HG03108 (cell line): ENCODE results near the gene PRPS1.
"Not testable (repeated sequence)": the region's sequence is repeated elsewhere in the genome, so short reads cannot be mapped to it uniquely, and the experiment has no call there.

Experiments used
- ATAC-seq: cut with Tn5 transposase; IDR thresholded peaks from one replicate; pipeline ENCODE4 v1.9.1; 2021; ENCODE audit warnings: moderate library complexity; ENCODE audit not compliant: unreplicated experiment

PRPS1 gene

DNA sequence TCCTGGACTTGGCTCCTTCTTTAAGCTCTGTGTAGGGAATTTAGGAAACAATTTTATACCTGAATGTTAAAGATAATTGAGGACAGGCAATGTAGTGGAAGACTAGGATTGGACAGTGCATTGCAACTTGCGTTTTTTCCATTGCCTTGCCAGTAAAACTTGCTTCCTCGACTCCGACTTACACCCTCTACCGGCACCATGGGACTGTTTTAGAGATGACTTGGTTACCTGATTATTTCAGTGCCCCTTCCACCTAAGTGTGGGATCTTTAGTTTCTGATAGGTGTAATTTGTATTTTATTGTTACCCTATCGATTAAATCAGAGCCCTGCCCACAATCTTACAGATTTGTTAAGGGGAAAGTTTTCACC, 1.2 kb downstream of the PRPS1 start:
- ATAC-seq, result no peak

DNA sequence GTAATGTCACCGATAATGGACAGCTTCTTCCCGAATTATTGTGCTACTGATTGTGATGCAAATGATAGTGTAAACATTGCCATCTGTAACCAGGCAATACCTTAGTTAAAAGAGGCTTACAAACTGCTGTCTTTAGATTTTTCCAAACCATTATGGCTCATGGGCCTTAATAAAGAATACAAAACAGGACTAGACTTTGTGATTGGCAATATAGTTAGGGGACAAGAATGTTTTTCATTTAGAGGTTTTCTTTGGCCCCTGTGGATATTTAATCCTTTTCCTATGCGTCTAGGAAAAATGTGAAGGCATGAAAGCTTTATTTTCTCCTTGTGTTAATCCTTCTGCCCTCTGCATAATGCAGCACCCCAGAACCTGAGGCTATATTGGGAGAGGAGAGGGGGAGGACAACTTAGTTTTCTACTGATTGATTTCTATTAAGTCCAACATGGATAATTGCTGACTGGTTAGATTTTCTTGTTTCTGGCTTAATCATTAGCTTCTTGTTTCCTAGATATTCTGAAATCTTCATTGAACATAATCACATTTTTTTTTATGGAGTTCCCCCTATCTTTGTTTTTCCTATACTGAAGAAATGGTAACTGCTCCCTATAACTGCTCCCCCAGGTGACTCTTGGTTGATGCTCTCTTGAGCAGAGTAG, 1.9 kb downstream of the PRPS1 start:
- no peak for ATAC-seq

DNA sequence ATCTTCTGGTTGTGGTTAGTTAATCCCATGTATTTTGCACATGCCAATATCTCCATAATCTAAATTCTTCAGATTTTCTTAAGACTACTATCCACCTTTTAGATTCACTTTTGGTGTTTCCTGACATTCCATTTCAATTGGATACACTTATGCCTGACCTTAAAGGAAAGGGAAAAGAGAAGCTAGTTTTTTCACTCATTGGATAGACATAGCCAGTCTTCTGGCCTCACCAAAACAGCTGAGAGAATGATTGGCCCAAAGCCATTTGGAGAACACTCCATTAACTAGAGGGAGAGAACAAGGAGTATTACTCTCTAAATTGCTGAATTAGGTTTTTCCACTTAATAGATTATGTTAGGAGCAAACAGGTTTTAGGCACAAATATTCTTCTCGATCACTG, 4.0 kb downstream of the PRPS1 start:
- ATAC-seq, result no peak

DNA sequence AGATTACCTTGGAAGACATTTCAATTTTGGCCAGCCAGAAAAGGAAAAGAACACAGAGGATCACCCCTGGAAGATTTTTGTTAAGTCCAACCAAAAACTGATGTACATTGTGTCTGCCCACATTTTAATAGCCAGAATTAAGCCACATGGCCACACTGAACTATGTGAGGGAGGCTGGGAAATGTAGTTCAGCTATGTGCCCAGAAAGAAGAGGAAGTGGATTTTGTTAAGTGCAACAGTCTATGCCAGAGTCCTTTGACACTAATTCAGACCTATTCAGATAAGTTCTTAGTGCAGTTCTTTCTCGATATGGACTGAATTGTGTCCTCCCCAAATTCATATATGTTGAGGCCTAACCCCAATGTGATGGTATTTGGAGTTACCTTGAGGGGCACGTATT, 18.4 kb downstream of the PRPS1 start:
- ATAC-seq, result no peak

DNA sequence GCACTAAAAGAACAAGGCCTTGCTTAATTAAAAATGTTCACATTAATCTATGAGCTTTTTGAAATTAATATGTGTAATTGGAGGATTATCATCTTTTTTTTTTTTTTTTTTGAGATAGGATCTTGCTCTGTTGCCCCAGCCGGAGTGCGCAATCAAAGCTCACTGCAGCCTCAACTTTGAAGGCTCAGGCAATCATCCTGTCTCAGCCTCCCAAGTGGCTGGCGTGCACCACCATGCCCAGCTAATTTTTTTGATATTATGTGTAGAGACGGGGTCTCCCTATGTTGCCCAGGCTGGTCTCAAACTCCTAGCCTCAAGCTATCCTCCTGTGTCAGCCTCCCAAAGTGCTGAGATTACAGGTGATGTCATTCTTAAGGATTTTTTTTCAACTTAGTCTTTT, 20.0 kb downstream of the PRPS1 start:
- ATAC-seq, result no peak

DNA sequence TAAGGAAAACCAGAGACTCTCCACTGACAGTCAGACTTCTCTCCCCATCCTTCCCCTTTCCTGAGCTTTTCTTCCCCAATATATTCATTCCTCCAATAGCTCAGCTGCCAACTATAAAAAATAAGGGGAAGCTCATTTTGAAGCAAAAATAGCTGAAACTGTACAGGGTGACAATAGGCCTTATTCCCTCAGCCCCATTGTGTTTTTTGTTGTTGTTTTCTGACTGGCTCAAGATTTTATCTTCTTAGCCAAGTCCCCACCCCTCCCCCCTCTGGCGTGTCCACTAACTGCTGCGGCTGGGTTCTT, 26.2 kb downstream of the PRPS1 start:
- no peak for ATAC-seq

DNA sequence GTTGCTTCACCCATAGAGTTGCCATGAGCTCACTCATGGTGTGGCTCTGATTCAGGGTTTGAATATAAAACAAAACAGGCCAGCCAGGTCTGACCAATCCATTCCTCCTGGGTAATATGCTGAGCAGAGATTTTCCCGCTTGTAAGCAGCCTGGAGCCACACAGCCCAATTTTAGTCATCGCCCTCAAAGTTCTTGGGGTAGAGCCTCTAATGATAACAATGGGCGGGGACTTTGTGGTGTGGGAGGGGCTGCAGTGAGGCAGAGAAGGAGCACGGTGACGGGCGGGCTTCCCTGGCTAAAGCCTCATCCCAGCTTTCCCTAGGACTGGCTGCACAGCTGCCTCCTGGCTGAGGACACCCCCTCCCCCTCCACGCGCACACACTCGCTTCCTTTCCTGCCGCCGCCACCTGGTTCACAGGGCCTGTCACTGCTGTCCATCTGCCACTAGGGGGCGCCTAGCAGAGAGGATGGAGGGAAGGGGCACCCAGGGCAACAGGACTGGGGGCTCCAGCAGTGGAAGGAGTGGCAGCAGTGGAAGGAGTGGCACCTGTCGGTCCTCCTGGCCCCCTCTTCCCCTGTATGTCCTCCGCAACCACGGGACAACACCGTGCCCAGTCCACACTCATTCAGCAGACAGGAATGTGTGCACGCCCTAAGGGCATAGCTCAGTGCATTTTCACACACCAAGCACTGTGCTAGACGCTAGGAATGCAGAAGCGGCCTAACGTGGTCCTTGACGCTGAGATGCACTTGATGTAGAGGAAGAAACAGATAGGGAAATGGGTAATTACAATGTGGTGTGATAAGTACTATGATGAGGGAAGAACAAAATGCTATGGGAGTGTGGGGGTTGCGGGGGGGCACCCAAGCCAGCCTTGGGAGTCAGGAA, 26.8 kb downstream of the PRPS1 start:
- peak; percentile 67 for ATAC-seq

DNA sequence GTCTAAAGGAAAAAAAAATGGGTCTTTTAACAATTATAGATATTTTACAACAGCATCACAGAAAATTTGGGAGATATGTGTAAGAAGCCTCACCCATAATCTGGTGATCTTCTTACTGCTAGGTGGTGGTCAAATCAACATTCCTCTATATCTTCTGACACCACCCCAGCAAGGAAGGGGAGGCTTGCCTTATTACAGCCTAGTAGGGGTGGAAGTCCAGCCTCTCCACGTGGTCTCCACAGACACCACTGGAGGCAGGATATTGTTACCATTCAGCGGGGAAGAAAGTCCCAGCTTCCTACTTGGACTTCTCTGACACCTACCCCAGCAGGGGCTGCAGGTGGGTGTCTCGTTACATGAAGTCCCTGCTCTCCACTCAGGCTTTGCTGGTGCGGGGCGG, 28.7 kb downstream of the PRPS1 start:
- no peak for ATAC-seq

DNA sequence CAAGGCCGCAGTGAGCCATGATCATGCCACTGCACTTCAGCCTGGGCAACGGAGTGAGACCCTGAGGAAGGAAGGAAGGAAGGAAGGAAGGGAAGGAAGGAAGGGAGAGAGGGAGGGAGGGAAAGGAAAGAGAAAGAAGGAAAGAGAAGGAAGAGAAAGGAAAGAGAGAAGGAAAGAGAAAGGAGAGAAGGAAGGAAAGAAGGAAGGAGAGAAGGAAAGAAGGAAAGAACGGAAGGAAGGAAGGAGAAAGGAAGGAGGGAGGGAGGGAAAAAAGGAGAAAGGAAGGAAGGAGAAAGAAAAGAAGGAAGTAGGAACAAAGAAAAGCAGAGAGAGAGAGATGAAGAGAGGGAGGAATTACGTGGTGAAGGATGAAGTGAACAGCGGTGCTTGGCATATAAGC, 30.4 kb downstream of the PRPS1 start:
- ATAC-seq, result no peak

DNA sequence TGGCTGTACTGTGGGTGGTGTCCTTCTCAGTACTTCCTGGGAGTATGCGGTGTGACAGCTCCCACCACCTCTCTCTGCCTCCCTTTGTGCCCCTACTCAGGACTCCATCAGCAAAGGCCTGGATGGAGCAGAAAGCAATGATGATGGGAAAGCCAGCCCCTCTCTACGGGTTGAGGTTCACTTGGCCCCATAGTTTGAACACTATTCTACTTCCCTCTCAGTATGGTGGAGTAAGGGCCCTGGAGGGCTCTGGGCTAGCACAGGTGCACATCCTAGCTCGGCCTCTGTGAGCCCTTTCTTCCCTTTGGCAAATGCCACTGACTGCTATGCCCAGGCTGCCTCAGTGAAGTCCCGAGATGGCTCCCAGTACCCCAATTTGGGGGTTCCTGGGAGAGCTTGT, 31.0 kb downstream of the PRPS1 start:
- ATAC-seq, result no peak

DNA sequence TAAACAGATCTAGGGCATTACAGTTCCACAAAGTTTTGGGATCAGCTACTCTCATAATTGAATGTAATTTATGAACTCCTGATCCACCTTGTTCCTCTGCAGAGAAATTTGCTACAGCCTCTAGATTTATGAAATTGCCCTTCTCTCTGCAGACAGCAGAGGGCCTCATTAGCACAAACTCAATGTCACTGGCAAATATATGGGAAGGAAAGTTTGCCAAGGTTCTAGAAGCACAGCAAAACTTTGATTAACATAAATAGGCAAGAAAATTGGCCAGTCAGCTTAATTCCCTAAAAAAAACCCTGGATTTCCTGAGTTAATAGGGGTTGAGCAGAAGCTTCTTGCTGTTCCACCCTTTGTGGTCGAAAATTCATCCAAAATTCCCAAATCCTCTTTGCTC, 31.5 kb downstream of the PRPS1 start:
- ATAC-seq, result no peak

DNA sequence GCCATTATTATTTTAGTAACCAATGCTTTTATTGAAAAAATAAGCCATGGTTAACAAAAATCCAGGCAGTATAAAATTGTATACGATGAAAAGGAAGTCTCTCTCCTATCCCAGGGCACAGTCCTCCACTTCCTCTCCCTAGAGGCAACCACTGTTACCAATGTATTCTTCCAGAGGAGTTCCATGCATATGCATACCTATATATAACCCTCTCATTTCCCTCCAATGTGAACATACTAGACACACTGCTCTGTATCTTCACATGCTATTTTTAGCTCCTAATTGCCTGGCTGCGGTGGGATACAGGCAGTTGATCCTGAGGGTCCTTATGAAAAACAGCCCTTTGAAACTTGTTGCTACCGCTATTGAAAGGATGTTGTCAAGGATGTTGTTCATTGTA, 33.8 kb downstream of the PRPS1 start:
- ATAC-seq, result no peak

DNA sequence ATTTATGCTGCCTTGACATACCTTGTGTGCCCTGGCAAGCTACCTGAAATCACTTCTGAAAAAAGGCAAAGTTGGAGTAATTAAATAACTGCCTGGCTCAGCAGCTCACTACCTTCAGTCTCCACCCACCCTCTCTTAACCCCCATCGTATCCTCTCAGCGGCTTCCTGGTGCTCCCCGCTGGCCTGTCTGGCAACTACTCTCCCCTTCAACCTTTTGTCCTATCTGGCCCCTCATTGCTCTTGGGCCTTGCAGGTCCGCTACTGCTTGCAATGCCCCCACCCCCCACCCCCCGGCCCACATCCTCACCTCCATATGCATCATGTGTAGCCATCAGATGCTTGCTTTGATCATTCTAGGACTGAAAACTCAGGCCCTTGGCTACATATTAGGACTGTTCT, 34.5 kb downstream of the PRPS1 start:
- ATAC-seq, result no peak

DNA sequence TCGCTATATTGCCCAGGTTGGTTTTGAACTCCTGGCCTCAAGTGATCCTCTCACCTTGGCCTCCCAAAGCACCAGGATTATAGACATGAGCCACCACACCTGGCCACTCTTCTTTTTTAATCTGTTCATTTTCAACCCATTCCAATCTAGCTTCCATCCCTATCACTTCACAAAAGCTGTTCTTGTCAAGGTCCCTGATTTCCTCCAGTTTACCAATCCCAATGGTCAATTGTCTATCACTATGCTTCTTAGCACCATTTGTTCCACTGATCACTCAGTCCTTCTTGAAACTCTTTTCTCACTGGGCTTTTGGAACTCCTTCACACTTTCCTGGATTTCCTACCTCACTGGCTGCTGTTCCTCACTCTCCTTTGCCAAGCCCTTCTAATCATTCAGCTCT, 38.6 kb downstream of the PRPS1 start:
- no peak for ATAC-seq

DNA sequence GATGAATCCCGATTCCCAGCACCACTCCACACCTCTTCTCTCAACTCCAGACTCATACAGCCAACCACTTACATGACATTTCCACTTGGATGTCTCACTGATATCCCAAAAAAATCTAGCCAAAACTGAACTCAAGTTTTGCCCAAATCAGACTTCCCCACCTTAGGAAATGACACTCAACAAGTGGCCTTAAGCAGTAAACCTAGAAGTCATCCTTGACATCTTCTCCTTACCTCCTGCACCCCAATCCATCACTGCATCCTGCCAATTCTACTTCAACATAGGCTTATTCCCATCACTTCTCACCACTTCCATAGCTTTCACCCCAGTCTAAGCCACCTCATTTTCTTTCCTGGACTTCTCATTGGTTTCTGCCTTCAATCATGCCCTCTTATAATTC, 39.1 kb downstream of the PRPS1 start:
- ATAC-seq, result no peak

DNA sequence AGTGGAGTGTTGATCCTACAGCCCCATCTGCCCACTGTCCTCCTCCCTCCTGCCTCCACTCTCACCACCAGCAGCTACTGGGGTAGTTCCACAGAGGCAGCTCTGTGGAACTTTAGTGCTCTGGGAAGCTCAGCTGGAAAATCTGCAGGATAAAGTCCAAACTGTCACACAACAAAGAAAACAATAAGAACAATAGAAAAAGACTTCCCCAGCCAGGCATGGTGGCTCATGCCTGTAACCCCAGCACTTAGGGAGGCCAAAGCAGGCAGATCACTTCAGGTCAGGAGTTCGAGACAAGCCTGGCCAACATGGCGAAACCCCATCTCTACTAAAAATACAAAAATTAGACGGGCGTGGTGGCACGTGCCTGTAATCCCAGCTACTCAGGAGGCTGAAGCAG, 40.4 kb downstream of the PRPS1 start:
- not testable (repeated sequence) for ATAC-seq

DNA sequence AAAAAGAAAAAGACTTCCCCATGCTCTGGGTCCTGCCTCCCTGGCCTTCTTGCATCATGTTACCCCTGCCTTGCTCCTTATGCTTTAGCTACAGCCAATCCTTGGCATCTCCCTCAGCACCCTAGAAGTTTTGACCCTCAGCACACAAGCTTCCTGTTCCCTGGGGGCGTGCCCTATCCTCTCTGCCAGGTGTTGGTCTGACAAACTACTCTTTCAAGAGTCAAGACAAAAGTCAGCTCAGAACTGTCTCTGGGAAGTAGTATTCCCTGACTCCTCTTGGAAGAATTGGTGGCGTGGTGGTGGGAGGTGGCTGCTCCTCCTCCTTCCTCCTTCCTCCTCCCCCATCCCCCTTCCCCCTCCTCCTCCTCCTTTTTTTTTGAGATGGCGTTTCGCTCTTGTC, 41.0 kb downstream of the PRPS1 start:
- no peak for ATAC-seq

DNA sequence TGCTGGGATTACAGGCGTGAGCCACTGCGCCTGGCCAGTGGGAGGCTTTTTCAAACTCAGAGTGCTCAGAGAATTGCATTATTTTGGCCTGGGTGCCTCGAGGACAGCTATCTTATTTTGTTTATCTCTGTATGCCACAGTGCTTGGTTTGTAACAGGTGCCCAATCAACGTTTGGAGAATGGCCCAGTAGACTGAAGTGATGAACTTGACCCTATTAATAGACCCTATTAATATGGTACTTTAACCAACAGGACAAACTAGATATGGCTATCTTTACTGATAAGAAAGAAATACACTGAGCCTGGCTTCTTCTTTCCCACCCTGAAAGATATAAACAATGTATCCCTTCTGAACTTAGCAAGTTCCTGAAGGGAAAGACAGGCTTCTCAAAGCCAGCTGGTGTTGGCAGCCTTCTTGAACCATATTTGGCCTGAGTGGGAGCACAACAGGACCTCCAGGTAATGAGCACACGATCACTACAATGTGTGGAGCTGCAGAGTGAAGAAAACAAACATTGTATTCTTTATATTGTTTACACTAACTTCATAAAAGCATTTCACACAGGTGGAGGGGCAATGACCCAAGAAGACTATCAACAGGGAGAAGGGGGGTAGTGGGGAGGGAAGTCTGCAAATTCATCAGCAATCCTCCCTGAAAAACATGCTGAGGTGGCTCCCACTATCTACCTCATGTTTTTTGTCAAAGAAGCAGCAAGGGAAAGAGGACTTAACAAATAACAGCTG, 41.7 kb downstream of the PRPS1 start:
- ATAC-seq, result no peak

DNA sequence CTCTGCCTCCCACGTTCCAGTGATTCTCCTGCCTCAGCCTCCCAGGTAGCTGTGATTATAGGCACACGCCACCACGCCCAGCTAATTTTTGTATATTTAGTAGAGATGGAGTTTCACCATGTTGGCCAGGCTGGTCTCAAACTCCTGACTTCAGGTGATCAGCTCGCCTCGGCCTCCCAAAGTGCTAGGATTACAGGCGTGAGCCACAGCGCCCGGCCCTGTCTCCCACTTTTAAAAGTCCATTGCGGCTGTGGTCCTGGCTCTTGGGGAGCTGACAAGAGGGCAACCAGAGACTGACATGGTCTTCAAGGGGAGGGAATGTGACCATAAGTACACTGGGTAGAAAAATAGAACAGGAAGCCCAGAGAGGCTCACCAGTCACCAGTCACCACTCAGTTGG, 42.9 kb downstream of the PRPS1 start:
- ATAC-seq, result not testable (repeated sequence)

DNA sequence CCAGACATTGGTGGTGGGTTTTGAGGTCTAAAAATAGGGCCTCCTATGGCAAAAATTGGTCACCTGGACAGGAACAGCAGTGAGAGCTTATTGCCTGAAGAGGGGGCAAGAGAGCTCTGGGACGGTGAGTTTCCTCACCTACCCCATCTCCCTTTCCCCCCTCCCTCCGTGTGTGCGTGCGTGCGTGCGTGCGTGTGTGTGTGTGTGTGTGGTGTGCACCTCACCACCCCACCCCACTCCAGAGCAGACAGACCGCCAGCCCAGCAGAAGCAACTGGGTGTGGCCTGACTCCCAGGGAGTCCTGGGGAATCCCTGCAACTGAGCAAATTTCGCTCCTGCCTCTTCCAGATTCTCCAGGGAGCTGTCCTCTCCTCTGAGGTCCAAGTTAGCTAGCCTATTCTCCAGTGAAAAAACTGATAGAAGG, 44.7 kb downstream of the PRPS1 start:
- peak; percentile 19 for ATAC-seq

DNA sequence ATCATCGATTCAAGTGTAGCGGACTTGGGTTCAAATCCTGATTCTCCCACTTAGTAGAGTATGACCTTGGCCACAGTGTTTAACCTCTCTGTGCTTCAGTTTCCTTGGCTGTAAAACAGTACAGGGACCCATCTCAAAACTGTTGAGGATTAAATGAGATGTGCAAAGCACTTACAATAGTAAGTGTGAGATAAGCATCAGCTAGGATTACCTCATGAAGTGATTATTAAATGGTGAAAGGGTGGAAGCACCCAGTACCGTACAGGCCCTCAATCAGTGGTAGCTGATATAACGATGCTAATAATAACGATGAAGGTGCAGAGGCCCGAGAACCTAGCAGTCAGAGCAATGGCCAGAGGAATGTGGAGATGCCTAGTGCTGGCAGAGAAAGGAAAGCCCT, 45.1 kb downstream of the PRPS1 start:
- ATAC-seq, result peak; percentile 1

DNA sequence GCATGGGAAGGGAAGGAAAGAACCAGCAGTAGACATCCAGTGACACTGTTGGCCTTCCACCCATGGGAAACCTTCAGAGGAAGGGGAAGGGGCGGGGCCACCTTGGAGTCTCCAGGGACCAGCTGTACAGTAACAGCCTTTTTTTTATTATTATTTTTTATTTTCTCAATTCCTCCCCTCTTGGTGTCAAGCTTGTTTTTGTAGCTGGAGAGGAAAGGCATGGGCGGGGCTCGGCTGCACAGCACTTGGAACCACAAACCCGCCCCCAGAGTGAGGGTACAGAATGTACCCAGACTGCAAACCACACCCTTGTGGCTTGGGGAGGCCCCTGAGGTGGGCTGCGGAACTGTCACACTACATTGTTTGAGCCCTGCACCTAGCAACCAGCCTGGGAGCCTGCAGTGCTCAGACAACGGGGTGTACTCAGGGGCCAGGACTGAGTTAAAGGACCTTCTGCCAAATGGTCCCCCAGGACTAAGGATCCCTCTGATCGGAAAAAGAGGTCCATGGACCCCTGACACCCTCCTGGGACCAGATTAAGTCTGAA, 45.7 kb downstream of the PRPS1 start:
- peak; percentile 83 for ATAC-seq
